Inferior parietal cortex (tissue), 1 donor: ENCODE measurements around the gene KANSL1.
"Not testable (repeated sequence)": the region's sequence is repeated elsewhere in the genome, so short reads cannot be mapped to it uniquely, and the experiment has no call there.

Experiments
- DNase-seq: peaks from one replicate; pipeline ENCODE4 v3.0.0-alpha.2; 2016; ENCODE audit errors: extremely low spot score

Gene KANSL1

DNA sequence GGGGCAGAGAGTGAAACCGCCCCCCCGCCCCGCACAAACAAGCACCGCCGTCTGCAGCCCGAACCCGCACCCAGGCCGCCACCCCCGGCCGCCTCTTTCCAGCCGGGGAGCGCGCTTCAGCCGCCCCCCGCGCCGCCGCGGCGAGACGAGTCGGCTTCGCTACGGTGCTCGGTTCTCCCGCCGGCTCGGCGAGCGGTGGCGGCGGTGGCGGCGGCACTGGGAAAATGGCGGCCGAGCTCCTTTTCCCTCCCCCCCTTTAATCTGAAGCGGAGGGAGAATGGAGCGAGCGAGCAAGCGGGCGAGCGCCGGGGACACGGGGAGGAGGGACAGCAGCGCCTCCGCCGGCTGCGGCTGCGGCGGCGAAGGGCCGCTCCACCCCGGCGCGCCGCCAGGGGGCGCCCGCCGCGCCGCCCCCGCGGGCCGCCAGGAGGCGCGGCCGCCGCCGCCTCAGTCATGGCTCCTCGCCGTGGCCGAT is at the start of gene KANSL1:
Gene KANSL1 (minus strand): TSS at position 279 of the 475 bp plus-strand sequence. CDS start 21,286 bp downstream, outside the sequence.
- DNase-seq, result peak; percentile 90

GRCh38 chr17:46231359-46231758 is 38.1 kb upstream of the KANSL1 start:
- not testable (repeated sequence) for DNase-seq

GRCh38 chr17:46225274-46225794 is 32.1 kb upstream of the KANSL1 start:
- DNase-seq, result peak; percentile 97

DNA sequence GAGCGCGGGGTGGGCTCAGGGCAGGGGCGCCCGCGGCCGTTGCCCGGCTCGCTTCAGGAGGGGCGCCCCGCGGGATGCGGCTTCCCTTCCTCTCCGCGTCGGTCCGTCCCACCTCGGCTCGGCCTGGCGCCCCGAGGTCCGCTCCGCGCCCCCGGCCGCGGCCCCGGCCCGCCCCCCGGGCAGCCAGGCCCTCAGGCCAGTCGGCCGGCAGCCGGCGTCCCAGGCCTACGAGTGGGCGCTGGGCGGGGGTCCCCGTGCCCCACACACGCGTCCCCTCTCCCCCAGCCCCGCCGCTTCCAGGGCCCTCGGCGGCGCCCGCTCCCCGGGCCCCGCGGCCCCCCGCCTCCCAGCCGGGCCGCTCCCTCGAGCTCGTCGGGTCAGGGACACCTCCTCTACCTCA is 31.6 kb upstream of the KANSL1 start:
- not testable (repeated sequence) for DNase-seq

DNA sequence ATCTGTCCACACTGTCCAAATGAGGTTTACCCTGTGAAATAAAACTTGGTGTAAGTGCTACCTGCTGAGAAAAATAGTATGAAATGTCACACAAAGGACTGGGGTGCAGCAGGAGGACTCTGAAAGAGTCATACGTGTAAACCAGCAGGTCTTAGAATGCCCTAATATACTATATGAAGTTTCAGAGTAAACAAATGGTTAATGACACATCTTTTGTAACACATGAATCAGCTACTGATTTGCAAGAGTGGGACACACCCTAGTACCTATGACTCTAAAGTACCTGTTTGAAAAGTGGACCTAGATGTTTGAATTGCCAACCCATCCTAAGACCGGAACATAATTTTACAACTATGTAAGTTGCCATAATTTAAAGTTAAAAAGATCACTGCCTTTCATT is 29.8 kb upstream of the KANSL1 start:
- DNase-seq, result not testable (repeated sequence)

GRCh38 chr17:46216682-46217081 is 23.5 kb upstream of the KANSL1 start:
- DNase-seq, result no peak

DNA sequence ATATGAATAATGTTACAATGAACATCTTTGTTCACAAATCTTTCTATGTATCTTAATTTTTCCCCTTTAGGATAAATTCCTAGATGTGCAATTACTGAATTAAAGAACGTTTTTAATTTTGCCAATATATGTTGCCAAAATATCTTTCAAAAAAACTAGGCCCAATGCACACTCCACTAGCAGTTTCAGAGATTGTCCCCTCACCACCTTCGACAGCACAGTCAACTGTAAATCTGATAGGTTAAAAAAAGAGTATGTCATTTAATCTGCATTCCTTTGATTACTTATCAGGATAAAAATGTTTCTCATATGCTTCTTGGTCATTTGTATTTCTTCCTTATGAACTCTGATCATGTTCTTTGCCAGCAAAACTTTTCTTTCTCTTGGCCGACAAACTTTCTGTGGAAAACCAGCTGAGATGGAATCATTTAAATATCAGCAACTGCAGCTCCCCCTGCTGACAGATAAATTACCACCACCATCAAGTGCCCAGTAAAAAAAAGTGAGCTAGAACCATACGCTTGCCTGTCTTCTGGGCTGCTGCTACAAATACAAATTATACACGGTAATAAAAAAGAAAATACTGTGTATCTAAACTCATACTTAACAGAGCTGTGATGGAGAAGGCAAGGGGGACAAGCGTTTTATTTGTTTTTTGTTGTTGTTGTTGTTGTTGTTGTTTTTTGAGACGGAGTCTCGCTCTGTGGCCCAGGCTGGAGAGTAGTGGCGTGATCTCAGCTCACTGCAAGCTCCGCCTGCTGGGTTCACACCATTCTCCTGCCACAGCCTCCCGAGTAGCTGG is 19.6 kb upstream of the KANSL1 start:
- peak; percentile 89 for DNase-seq

GRCh38 chr17:46208997-46209396 is 15.8 kb upstream of the KANSL1 start:
- no peak for DNase-seq

GRCh38 chr17:46205975-46206374 is 12.7 kb upstream of the KANSL1 start:
- DNase-seq, result no peak

DNA sequence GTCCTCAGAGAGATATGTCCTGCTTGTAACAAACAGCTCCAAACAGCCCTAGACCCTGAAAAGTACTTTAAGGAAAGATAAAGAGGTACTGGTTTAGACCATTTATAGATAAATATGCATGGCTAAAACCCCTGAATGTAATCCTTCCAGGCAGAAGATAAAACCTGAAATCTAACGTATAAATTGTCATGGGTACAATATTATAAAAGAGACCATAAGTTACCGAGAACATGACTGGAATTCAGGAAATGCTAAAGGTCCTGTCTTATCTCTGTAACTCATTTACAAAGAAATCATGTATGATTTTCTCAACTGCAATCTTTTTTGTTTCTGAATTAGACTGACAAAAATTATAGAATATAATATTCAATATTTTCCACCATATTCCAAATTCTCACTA is 9.2 kb upstream of the KANSL1 start:
- no peak for DNase-seq

DNA sequence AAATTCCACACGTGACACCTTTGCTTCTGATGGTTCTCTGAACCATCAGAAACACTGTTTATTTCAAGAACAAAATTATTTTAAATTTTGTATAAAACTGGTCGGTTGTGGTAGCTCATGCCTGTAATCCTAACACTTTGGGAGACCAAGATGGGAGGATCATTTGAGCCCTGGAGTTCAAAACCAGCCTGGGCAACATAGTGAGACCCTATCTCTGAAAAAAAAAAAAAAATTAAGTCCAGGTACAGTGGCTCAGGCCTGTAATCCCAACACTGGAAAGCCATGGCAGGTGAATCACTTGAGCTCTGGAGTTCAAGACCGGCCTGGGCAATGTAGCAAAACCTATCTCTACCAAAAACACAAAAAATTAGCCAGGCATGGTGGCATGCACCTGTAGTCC is 8.3 kb upstream of the KANSL1 start:
- DNase-seq, result no peak

GRCh38 chr17:46200197-46200596 is 7.0 kb upstream of the KANSL1 start:
- no peak for DNase-seq

DNA sequence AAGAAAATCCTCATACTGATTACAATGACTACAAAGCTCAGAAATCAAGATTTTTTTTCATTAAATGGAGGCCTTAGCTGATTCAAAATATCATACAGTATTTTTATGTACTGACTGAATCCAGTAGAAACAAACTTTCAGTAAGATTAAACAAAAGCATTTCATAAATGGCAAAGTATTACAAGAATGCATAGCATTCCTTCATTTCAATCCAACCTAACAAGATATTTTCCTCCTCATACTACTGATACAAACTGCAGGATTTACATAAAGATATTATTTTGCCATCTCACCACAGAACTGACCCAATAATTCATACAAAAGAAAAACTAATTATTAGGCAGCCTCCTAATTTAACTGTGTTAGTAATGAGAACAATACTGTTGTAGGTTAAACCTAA is 6.2 kb upstream of the KANSL1 start:
- no peak for DNase-seq

- no peak for DNase-seq
These were observed 5.0 kb upstream of the KANSL1 start for GRCh38 chr17:46198233-46198632.

- no peak for DNase-seq
These were observed 4.3 kb upstream of the KANSL1 start for GRCh38 chr17:46197530-46197929.

DNA sequence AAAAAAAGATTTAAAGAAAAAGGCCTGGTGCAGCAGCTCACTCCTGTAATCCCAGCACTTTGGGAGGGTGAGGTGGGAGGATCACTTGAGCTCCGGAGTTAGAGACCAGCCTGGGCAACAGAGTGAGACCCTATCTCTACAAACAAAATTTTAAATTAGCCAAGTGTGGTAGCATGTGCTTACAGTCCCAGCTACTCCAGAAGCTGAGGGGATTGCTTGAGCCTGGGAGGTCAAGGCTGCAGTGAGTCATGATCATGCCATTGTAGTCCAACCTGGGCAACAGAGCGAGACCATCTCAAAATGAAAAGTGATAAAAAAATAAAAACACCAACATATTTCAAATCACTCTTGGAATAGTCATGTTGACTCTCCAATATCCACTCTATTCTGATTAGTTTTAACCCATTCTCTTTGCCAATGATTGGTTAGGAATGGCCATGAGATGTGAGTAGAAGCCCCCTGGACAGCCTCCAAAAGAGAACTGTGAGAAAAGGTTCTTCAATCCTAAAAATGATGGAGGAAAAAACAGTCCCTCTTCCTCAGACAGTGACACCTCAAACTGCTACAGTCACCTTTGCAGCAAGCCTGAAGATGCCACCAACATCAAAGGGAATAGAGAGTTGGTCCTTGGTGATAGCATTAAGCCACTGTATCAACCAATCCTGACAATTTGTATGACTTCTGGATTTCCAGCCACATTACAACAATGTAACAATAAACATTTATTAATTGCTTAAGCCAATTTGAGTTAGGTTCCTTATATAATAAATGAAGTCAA is 2.9 kb upstream of the KANSL1 start:
- no peak for DNase-seq

- DNase-seq, result no peak
These were observed 2.1 kb upstream of the KANSL1 start for GRCh38 chr17:46195217-46195855.

GRCh38 chr17:46194393-46195216 is 1.4 kb upstream of the KANSL1 start:
- peak; percentile 58 for DNase-seq

- peak; percentile 98 for DNase-seq
These were observed 580 bp upstream of the KANSL1 start for GRCh38 chr17:46193626-46194392.

DNA sequence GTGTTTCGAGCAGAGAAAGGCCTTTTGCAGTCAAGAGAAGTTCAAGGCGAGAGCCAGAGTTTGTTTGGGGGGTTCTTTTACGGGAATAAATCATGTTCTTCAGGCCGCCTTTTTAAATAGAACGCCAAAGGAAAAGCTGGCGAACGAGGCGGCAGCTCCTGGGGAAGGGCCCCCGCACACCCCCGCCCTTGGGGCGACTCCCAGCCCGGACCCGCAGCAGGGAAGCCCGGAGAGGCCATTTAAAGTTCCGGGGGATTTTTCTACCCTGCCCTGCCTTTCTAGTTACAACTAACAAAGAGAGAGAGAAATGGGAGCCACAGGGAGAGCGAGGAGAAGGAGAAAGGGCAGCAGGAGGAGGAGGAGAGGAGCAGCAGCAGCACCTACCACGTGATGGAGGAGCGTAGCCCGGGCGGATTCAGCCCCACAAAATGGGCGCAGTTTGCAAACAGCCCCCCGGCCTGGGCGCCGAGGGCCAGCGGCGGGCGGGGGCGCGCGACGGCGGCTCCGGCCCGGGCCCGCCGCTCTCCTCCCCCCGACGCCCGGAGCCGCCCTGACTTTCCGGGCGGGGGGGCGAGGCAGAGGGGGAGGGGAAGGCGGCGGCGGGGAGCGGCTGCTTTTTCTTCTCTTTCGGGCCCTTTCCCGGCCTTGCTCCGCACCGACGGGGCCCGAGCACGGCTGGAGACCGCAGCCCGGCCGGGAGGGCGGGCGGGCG is 634 bp downstream of the KANSL1 start:
- peak; percentile 80 for DNase-seq
